HL-60 (cell line): ENCODE measurements around the gene NACA2.
"Not testable (repeated sequence)": the region's sequence is repeated elsewhere in the genome, so short reads cannot be mapped to it uniquely, and the experiment has no call there.

Source experiments
- POLR2AphosphoS5 ChIP-seq: IDR thresholded peaks from 2 replicates; pipeline ENCODE4 v1.6.1; 2012; ENCODE audit warnings: low read depth
- TF ChIP-seq, protein P1 (sequence below): IDR thresholded peaks from one replicate; pipeline ENCODE4 v1.5.1; 2011; ENCODE audit warnings: low read length, control low read depth, inconsistent platforms; ENCODE audit not compliant: insufficient read depth

DNA sequence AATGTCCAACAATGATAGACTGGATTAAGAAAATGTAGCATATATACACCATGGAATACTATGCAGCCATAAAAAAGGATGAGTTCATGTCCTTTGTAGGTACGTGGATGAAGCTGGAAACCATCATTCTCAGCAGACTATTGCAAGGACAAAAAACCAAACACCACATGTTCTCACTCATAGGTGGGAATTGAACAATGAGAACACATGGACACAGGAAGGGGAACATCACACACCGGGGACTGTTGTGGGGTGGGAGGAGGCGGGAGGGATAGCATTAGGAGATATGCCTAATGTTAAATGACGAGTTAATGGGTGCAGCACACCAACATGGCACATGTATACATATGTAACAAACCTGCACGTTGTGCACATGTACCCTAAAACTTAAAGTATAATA, 24.6 kb downstream of the NACA2 start:
- TF ChIP-seq, protein P1, sequence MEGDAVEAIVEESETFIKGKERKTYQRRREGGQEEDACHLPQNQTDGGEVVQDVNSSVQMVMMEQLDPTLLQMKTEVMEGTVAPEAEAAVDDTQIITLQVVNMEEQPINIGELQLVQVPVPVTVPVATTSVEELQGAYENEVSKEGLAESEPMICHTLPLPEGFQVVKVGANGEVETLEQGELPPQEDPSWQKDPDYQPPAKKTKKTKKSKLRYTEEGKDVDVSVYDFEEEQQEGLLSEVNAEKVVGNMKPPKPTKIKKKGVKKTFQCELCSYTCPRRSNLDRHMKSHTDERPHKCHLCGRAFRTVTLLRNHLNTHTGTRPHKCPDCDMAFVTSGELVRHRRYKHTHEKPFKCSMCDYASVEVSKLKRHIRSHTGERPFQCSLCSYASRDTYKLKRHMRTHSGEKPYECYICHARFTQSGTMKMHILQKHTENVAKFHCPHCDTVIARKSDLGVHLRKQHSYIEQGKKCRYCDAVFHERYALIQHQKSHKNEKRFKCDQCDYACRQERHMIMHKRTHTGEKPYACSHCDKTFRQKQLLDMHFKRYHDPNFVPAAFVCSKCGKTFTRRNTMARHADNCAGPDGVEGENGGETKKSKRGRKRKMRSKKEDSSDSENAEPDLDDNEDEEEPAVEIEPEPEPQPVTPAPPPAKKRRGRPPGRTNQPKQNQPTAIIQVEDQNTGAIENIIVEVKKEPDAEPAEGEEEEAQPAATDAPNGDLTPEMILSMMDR, result not testable (repeated sequence)
- TF ChIP-seq POLR2AphosphoS5, result not testable (repeated sequence)
